Gastroesophageal sphincter (tissue), 4 donors: ENCODE data around the gene KRTAP12-1. TPM values are rescaled to one million over a fixed set of nuclear protein-coding genes. Genes with fewer than 3 reads are reported as not detected.

ENCODE experiments used
- ATAC-seq: fragments of 150-250 bp; one replicate; pipeline ENCODE4 v1.9.1; 2016; ENCODE audit warnings: mild to moderate bottlenecking, moderate library complexity
- H3K27ac ChIP-seq, 4 donors: fragments of 200-600 bp; sonication (generic) in 3 of 4; 1 replicate in 3 of 4; 2 replicates in 1 of 4; pipeline ENCODE4 v1.5.1; 2016 to 2019
- H3K27me3 ChIP-seq: fragments of 200-600 bp; sonication (generic); one replicate; pipeline ENCODE4 v1.5.1; 2019
- H3K36me3 ChIP-seq, 2 donors: fragments of 200-600 bp; sonication (generic); one replicate each; pipeline ENCODE4 v1.5.1; 2019; ENCODE audit warnings: control low read depth in 1 of 2
- H3K4me1 ChIP-seq, 3 donors: fragments of 200-600 bp; sonication (generic); 1 replicate in 2 of 3; 2 replicates in 1 of 3; pipeline ENCODE4 v1.5.1; 2016 to 2019; ENCODE audit warnings: control low read depth in 2 of 3
- H3K4me3 ChIP-seq, 2 donors: fragments of 200-600 bp; sonication (generic); one replicate each; pipeline ENCODE4 v1.5.1; 2019; ENCODE audit warnings: mild to moderate bottlenecking in 1 of 2, moderate library complexity in 1 of 2
- H3K9me3 ChIP-seq, 3 donors: fragments of 200-600 bp; sonication (generic); one replicate each; pipeline ENCODE4 v1.5.1; 2017 to 2019; ENCODE audit warnings: control low read depth in 2 of 3
- EP300 ChIP-seq: sonication (generic); formaldehyde crosslinking; IDR thresholded peaks from one replicate; pipeline ENCODE4 v1.6.1; 2017; ENCODE audit warnings: antibody characterized with exemption, mild to moderate bottlenecking
- POLR2A ChIP-seq, 2 donors: fragments of 450-650 bp; IDR thresholded peaks; one replicate each; pipeline ENCODE4 v1.6.1; 2017; ENCODE audit warnings: antibody characterized with exemption in 2 of 2, mild to moderate bottlenecking in 2 of 2, moderate library complexity in 1 of 2
- POLR2AphosphoS5 ChIP-seq: sonication (generic); formaldehyde crosslinking; IDR thresholded peaks from one replicate; pipeline ENCODE4 v1.6.1; 2017; ENCODE audit warnings: antibody characterized with exemption
- WGBS, 2 donors: methylation state at CpG; one replicate each; pipeline ENCODE4 v1.1.5; 2018; ENCODE audit warnings: low coverage in 1 of 2; 5-methylcytosine and 5-hydroxymethylcytosine counted together
- total RNA-seq, 4 donors: library from RNA; depleted of rRNA; stranded (reverse); fragments of >200 nt; gene quantifications; one replicate each; pipeline ENCODE4 v1.1.0, GENCODE V29; 2016
- TF ChIP-seq, protein P1 (sequence below), 4 experiments: fragments of 200-600 bp in 2 of 4; fragments of 450-650 bp in 2 of 4; sonication (generic) in 1 of 4; IDR thresholded peaks; one replicate each; pipeline ENCODE4 v1.5.1; 2017 to 2019; ENCODE audit warnings: antibody characterized with exemption in 4 of 4, mild to moderate bottlenecking in 2 of 4, moderate library complexity in 2 of 4

KRTAP12-1 gene
- total RNA-seq, 4 donors from 2014 or later = not detected

DNA sequence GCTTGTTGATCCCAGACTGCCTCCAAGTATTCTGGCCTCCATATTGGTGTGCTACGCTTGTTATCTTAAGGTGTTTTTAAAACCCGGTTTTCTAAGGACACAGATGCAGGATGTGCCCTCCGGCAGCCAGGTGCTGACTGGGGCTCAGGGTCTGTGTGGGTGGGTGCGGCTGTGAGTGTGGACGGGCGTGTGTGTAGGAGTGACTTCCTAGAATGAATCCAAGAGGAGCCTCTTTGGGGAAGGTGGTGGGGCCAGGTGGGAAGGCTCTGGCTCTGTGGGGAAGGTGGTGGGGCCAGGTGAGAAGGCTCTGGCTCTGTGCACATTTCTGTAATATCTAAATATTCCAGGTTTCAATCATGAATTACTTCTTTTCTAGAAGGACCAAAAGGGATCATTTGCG is 42.2 kb upstream of the KRTAP12-1 start:
- no peak for ATAC-seq
- Histone ChIP-seq H3K27me3 (peaks cover 92% of the 10 kb centered on the region), H3K4me1 (peaks cover 0 to 9% (median 0%) of the 10 kb centered on the region in 3 donors), H3K27ac (no peak overlapping the region), H3K9me3 (no peaks in the 10 kb centered on the region), H3K36me3 (no peaks in the 10 kb centered on the region), H3K4me3 (no peak overlapping the region)
- 90 to 100% methylated on average over 1 to 2 of the region's 7 CpGs for WGBS, 2 donors
- TF ChIP-seq, protein P1, sequence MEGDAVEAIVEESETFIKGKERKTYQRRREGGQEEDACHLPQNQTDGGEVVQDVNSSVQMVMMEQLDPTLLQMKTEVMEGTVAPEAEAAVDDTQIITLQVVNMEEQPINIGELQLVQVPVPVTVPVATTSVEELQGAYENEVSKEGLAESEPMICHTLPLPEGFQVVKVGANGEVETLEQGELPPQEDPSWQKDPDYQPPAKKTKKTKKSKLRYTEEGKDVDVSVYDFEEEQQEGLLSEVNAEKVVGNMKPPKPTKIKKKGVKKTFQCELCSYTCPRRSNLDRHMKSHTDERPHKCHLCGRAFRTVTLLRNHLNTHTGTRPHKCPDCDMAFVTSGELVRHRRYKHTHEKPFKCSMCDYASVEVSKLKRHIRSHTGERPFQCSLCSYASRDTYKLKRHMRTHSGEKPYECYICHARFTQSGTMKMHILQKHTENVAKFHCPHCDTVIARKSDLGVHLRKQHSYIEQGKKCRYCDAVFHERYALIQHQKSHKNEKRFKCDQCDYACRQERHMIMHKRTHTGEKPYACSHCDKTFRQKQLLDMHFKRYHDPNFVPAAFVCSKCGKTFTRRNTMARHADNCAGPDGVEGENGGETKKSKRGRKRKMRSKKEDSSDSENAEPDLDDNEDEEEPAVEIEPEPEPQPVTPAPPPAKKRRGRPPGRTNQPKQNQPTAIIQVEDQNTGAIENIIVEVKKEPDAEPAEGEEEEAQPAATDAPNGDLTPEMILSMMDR (IDR thresholded peaks at IDR 0.05) = no peak
- TF ChIP-seq POLR2A (IDR thresholded peaks at IDR 0.05) (no peak), POLR2AphosphoS5 (no peak), EP300 (no peak)

DNA sequence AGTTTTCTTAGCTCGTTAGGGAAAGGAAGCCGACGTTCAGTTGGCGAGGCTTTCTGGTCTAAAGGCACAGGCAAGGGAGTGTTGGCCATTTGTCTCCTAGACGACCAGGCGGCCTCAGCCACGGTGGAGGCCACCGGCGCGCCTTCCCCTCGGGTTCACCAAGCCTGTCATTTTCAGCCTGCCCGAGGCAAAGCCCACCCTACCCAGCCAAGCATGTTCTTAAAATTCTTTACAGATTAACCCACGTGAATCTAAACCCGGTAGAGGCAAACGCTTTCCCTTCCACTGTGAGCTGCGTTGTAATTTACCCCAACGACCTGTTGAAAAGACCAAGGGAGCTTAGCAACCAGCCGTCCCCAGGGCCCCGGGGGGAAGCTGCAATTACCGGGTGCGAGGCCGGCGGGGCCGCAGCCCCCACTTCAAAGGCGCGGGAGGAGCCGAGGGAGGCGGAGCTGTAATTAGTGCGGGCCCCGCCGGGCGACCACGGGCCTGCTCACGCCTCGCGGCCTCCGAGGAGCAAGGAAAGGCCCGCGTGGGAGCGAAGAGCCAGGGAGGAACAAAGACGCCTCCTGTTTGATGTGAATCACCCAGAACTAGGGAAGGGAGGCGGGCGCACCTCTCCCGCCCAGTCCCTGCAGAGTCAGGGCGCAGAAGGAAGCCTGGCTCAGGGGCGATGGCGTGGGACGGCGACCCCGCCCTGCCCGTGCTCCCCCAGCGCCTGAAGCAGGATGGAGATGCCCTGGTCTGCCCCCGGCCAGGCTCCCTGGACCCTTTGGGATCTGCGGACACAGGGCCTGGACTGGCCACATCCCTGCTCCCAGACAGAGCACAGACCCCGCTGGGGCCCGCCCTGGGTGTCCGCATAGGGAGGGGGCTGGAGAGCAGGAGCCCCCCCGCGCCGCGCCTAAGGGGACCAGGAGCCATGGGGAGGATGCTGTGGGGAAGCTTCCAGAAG is 41.5 kb upstream of the KRTAP12-1 start:
- peaks cover 0 to 9% (median 0%) of the 10 kb centered on the region in 3 donors for H3K4me1 ChIP-seq
- no peaks in the 10 kb centered on the region for H3K36me3 ChIP-seq
- no peak for TF ChIP-seq POLR2A (IDR thresholded peaks at IDR 0.05)
- TF ChIP-seq EP300 = no peak
- TF ChIP-seq, protein P1 (IDR thresholded peaks at IDR 0.05) = no peak
- TF ChIP-seq POLR2AphosphoS5 = no peak
- H3K4me3 ChIP-seq = no peak overlapping the region
- 7 to 10% methylated on average over 10 to 18 of the region's 61 CpGs for WGBS, 2 donors
- H3K27me3 ChIP-seq = peaks cover 90% of the 10 kb centered on the region
- no peaks in the 10 kb centered on the region for H3K9me3 ChIP-seq
- H3K27ac ChIP-seq = no peak overlapping the region
- no peak for ATAC-seq

DNA sequence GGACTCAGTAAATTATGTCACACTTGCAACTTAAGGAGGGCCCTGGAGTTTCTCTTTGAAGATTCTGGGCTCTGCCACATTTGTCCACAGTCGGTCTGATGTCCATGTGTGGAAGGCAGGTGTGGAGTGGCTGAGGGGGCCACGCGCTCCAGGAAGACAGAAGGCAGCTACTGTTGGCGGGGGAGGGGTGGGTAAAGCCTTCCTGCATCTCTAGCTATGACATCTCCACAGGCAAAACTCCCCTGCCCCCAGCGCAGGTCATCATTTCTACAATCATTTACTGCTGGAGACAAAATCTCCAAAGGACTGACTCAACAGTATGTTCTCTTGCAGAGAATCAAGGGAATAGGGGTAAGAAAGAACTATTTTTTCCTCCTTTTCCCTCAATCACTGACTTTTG is 40.8 kb upstream of the KRTAP12-1 start:
- Histone ChIP-seq H3K36me3 (no peaks in the 10 kb centered on the region), H3K4me3 (no peak overlapping the region), H3K4me1 (peaks cover 0 to 9% (median 0%) of the 10 kb centered on the region in 3 donors), H3K27me3 (peaks cover 85% of the 10 kb centered on the region), H3K9me3 (no peaks in the 10 kb centered on the region), H3K27ac (no peak overlapping the region)
- no peak for ATAC-seq
- 60 to 71% methylated on average over 1 to 4 of the region's 5 CpGs for WGBS, 2 donors
- TF ChIP-seq, protein P1 (IDR thresholded peaks at IDR 0.05) = no peak
- TF ChIP-seq POLR2AphosphoS5 (no peak), EP300 (no peak), POLR2A (IDR thresholded peaks at IDR 0.05) (no peak)

DNA sequence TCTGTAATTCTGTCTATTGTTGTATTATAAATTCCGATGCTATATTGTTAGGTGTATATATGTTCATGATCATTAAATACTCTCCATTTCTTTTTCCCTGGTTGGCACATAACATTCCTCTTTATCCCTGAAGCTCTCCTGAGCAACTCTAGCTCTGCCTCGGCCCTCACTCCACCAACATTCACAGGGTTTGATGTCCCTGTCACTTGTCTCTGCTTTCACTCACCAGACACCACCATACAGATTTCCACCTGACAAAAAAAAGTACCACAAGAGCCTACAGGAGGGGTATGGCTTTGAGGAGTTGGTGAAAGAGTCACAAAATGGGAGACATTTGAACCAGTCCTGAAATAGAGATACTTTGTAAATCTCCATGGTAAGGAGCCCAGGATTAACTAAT is 38.2 kb upstream of the KRTAP12-1 start:
- Histone ChIP-seq H3K9me3 (no peaks in the 10 kb centered on the region), H3K27me3 (peaks cover 66% of the 10 kb centered on the region), H3K27ac (no peak overlapping the region), H3K4me1 (peaks cover 0 to 9% (median 0%) of the 10 kb centered on the region in 3 donors), H3K36me3 (no peaks in the 10 kb centered on the region), H3K4me3 (no peak overlapping the region)
- 75 to 78% methylated on average over 1 to 2 of the region's 2 CpGs for WGBS, 2 donors
- TF ChIP-seq EP300 (no peak), POLR2AphosphoS5 (no peak), POLR2A (IDR thresholded peaks at IDR 0.05) (no peak)
- TF ChIP-seq, protein P1 (IDR thresholded peaks at IDR 0.05) = no peak
- no peak for ATAC-seq

DNA sequence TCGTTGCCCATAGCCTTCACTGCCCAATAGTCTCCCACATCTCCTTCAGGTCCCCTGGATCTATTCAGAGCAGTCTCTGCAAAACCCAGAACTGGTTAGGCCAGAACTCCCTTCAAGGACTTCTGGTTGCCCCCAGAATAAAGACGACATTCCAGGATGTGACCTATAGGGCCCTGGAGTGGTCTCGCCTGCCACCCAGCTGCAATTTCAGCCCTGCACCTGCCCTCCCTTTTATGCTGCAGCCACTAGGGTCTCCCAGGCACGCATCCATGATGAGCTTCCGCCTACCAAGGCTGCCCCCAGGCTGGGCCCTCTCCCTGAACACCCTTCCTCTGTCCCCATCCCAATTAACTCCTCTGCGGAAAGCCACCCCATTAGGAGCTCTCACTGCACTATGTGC is 36.6 kb upstream of the KRTAP12-1 start:
- WGBS, 2 donors = 34 to 58% methylated on average over 4 to 5 of the region's 6 CpGs
- no peak for ATAC-seq

More for the DNA sequence above, 36.6 kb upstream of the KRTAP12-1 start:
- no peak overlapping the region for H3K27ac ChIP-seq
- H3K4me1 ChIP-seq = peaks cover 0 to 7% (median 0%) of the 10 kb centered on the region in 3 donors
- H3K27me3 ChIP-seq = peaks cover 65% of the 10 kb centered on the region
- no peak overlapping the region for H3K4me3 ChIP-seq
- TF ChIP-seq POLR2A (IDR thresholded peaks at IDR 0.05) (no peak), EP300 (no peak), POLR2AphosphoS5 (no peak)
- TF ChIP-seq, protein P1 (IDR thresholded peaks at IDR 0.05) = no peak
- no peaks in the 10 kb centered on the region for H3K36me3 ChIP-seq
- H3K9me3 ChIP-seq = no peaks in the 10 kb centered on the region
